GM12801 (cell line): ENCODE results near the gene CTNS.

Experiments
- TF ChIP-seq, protein P1 (sequence below): IDR thresholded peaks from one replicate; pipeline ENCODE4 v1.5.1; 2011; ENCODE audit warnings: control low read depth; ENCODE audit not compliant: insufficient read length; ENCODE audit errors: extremely low read depth

CTNS gene

DNA sequence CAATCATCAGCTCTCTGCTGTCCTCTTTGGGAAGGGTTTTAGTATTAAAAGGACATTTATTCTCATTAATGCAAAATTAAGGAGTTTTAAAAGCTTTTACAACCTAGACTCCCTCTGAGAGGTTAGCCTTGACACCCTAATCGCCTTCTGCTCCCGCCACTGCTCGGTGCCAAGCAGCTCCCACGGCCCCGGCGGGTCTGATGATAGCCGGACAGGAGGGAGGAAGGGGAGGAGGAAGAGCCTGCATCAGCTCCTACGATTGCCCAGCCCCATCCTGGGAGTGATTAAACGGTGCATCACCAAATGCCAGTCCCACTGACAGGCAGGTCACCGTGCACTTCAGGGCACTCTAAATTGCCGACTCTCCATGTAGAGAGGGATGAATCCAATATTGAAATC lies 8.8 kb upstream of the CTNS start:
- TF ChIP-seq, protein P1, sequence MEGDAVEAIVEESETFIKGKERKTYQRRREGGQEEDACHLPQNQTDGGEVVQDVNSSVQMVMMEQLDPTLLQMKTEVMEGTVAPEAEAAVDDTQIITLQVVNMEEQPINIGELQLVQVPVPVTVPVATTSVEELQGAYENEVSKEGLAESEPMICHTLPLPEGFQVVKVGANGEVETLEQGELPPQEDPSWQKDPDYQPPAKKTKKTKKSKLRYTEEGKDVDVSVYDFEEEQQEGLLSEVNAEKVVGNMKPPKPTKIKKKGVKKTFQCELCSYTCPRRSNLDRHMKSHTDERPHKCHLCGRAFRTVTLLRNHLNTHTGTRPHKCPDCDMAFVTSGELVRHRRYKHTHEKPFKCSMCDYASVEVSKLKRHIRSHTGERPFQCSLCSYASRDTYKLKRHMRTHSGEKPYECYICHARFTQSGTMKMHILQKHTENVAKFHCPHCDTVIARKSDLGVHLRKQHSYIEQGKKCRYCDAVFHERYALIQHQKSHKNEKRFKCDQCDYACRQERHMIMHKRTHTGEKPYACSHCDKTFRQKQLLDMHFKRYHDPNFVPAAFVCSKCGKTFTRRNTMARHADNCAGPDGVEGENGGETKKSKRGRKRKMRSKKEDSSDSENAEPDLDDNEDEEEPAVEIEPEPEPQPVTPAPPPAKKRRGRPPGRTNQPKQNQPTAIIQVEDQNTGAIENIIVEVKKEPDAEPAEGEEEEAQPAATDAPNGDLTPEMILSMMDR, result no peak

DNA sequence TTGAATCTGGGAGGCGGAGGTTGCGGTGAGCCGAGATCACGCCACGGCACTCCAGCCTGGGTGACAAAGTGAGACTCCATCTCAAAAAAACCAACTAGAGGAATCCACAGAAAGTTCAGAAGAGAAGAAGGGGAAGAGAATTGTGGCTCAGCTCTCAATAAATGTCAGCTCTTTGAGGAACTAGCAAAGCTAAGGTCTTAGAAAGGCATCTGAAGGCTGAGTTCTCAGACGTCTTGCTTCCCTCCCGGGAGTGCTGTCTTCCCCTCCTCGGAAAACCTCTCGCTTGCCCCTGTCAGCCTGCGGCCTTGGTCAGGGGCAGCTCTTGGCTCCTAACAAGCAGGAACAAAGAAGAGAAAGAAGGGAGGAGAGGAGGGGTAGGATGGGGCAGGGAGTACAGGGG lies 5.8 kb upstream of the CTNS start:
- TF ChIP-seq, protein P1, result no peak

DNA sequence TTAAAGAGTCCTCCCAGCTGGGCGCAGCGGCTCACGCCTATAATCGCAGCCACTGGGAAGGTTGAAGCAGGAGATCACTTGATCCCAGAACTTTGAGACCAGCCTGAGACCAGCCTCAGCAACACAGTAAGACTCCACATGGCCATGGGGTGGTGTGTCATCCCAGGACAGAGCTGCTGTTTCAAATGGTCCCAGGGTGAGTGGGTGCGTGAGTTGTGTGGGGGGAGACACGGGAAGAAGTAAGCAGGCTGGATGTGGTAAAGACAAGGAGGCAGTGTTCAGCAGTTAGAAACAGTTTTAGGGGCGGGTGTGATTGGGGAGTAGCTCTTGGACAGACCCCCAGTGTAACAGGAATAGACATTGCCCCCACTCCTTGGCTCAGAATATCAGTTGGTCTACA lies 4.3 kb upstream of the CTNS start:
- TF ChIP-seq, protein P1, result no peak

DNA sequence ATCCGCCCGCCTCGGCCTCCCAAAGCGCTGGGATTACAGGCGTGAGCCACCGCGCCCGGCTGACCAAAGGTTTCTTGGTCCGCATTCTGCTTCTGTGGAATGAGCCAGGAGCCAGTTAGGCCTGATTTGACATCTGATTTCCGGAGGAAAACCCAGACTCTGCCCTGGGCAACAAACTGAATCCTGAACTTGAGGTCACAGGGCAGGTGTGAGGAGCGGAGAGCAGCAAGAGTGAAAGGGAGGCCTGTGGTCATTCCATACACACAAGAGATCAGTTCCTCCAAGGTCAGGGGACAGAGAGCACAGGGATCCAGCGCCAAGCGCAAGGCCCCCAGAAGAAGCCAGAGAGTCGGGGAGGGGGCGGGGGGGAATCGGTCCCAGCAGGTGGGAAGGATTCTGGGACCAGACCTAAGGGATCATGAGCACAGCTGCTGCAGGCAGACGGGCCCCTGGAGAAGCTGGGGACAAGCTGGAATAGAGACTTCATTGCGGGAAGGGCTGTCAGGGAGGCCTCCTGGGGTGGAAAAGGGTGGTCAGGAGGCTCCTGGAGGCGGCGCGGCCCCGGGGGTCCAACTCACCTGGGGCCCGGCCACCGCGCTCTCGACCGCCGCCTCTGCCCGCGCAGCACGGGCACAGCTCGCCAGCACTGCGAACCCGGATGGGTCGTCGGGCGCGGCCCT lies 946 bp upstream of the CTNS start:
- TF ChIP-seq, protein P1, result no peak

DNA sequence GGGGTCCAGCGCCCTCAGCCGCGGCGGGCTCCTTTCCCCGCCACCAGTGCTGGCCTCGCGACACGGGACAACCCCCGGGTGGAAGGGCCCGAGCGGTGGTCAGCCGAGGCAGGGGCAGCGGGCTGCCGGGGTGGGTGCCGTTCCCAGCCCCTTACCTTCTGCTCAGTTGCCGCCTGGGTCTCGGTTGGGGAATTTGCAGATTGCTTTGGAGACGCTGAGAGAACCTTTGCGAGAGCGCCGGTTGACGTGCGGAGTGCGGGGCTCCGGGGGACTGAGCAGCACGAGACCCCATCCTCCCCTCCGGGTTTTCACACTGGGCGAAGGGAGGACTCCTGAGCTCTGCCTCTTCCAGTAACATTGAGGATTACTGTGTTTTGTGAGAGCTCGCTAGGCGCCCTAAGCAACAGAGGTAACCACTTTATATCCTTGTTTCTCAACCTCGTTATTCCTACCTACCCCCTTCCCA lies 381 bp downstream of the CTNS start:
- TF ChIP-seq, protein P1, result no peak

DNA sequence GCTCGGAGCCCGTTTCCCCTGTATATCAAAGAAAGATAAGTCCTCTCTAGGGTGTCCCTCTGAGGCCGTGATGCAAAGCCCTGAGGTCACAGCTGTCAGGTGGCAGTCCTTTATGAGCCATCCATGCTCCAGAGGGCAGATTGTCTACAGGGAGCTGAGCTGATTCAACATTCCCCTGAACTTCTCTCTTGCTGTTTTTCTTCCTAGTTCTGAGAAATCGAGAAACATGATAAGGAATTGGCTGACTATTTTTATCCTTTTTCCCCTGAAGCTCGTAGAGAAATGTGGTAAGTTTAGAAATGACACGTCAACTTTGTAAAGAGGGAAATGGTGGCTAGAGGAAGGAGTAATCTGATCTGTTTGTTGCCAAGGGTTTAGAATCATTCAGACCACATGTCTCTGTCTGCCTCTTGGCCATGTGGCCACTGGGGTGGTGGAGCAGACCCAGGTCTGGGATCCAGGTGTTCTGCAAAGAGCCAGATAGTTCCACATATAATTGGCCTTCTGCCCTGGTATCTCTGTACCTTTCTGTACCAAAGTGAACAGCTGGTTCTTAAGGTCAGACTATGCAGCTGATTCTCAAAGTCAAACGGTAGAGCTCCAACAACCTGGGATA lies 3.5 kb downstream of the CTNS start:
- TF ChIP-seq, protein P1, result no peak

DNA sequence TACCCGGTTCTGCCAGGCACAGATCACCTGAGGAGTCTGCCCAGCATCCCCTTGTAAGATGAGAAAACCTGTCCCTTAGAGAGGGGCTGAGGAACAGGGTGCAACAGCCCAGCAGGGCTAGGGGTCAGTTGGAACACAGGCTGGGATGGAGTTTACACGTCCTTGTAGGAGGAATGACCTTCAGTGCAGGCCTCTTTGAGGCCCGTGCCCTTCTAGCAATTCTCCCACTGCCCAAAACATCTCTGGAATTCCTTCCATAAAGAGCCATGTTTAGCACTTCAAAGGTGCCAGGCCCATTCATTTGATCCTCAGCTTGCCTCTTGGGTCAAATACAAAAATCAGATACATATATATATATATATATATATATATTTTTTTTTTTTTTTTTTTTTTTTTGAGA lies 4.5 kb downstream of the CTNS start:
- TF ChIP-seq, protein P1, result no peak
